AG04449 (cell line): ENCODE data around the gene RMI2.

Experiments
- CTCF ChIA-PET: fragments of 350-600 bp; formaldehyde crosslinking; extraction: SDS; loops from one replicate; lab custom pipeline; 2021; ENCODE audit warnings: antibody characterized with exemption; lab: Yijun Ruan, JAX
- POLR2A ChIA-PET: fragments of 400-600, 350-600 bp; formaldehyde crosslinking; extraction: SDS; loops from one replicate; lab custom pipeline; 2020; ENCODE audit warnings: antibody characterized with exemption, inconsistent platforms; lab: Yijun Ruan, JAX
- DNase-seq: peaks from one replicate; pipeline ENCODE4 v3.0.0-alpha.2; 2010; ENCODE audit warnings: low read depth, low spot score
- H3K4me3 ChIP-seq: 2 replicates; pipeline ENCODE4 v1.5.1; 2011; ENCODE audit warnings: low read depth, mild to moderate bottlenecking, control low read depth, low read length
- TF ChIP-seq, protein P1 (sequence below): IDR thresholded peaks from one replicate; pipeline ENCODE4 v1.5.1; 2011; ENCODE audit warnings: mild to moderate bottlenecking, moderate library complexity, low read length, control low read depth, inconsistent platforms; ENCODE audit not compliant: insufficient read depth; ENCODE audit errors: missing control alignments

RMI2 gene

DNA sequence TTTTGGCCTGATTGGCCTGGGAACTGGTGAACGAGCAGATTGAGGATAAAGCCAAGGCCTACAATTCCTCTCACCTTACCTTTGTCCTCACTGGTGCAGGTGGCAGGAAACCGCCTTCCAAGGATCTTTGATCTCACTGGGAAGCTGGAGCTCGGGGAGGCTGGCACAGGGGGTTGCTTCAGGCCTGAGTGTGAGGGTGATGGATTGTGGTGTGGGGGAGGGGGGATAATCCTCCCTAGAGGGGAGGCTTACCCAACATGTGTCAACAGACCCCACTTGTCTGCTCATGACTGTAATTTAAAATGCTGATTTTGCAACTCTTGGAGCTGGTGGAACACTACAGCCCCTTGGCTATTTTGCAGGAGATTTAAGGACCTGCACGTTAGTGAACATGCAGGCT is 4.5 kb upstream of the RMI2 start:
- CTCF ChIA-PET = no interaction called here

DNA sequence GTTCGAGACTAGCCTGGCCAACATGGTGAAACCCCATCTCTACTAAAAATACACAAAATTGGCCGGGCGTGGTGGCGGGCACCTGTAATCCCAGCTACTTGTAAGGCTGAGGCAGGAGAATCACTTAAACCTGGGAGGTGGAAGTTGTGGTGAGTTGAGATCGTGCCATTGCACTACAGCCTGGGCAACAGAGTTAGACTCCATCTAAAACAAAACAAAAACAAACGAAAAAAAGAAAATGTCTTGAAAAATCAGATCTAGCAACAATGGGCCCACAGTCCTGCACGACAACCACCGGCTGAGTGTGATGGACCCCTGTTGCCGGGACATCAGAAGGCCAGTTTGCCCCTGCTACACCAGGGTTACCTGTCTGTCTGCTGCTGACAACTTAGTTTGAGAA is 3.9 kb upstream of the RMI2 start:
- CTCF ChIA-PET = no interaction called here
- POLR2A ChIA-PET = no interaction called here
- no peak for DNase-seq
- TF ChIP-seq, protein P1, sequence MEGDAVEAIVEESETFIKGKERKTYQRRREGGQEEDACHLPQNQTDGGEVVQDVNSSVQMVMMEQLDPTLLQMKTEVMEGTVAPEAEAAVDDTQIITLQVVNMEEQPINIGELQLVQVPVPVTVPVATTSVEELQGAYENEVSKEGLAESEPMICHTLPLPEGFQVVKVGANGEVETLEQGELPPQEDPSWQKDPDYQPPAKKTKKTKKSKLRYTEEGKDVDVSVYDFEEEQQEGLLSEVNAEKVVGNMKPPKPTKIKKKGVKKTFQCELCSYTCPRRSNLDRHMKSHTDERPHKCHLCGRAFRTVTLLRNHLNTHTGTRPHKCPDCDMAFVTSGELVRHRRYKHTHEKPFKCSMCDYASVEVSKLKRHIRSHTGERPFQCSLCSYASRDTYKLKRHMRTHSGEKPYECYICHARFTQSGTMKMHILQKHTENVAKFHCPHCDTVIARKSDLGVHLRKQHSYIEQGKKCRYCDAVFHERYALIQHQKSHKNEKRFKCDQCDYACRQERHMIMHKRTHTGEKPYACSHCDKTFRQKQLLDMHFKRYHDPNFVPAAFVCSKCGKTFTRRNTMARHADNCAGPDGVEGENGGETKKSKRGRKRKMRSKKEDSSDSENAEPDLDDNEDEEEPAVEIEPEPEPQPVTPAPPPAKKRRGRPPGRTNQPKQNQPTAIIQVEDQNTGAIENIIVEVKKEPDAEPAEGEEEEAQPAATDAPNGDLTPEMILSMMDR = no peak
- no peak overlapping the region for H3K4me3 ChIP-seq

More for the DNA sequence above, 4.5 kb upstream of the RMI2 start:
- no peak for DNase-seq
- no peak overlapping the region for H3K4me3 ChIP-seq
- POLR2A ChIA-PET = no interaction called here
- TF ChIP-seq, protein P1 = no peak

DNA sequence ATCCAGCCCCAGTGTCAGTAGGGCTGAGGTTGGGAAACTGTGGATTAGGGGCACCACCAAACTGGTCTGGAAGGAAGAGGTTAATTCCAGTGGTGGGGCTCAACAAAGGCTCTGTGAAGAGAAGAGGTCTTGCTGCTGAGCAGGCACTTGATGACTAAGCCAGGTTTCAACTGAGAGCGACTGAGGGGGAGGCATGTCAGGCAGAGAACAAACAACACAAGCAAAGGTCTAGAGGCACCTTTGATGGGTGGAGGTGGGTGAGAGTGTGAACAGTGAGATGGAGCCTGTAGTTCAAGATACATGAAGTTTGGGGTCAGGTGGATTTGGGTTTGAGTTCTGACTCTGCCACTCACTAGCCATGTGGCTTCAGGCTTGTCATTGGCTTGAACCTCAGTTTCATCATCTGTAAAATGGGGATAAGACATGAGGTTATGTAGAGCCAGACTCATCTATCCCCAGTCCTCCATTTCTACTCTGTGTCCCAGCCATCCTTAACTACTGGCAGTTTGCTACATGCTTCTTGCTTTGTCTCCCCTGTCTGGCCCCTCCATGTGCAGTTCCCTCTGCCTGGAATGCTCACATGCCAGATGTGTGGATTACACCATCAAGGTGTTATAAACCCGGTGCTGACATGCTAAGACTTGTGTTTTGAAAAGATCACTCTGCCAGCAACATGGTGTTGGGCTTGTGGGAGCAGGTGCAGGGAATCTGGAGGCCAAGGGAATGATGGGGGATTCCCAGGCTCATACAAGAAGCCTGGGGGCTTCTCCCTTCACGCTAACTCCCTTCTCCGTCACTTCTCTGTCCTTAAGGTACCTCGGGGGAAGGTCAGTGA is 3.0 kb upstream of the RMI2 start:
- no peak overlapping the region for H3K4me3 ChIP-seq
- TF ChIP-seq, protein P1 = no peak
- DNase-seq = no peak
- CTCF ChIA-PET = no interaction called here
- POLR2A ChIA-PET = no interaction called here

DNA sequence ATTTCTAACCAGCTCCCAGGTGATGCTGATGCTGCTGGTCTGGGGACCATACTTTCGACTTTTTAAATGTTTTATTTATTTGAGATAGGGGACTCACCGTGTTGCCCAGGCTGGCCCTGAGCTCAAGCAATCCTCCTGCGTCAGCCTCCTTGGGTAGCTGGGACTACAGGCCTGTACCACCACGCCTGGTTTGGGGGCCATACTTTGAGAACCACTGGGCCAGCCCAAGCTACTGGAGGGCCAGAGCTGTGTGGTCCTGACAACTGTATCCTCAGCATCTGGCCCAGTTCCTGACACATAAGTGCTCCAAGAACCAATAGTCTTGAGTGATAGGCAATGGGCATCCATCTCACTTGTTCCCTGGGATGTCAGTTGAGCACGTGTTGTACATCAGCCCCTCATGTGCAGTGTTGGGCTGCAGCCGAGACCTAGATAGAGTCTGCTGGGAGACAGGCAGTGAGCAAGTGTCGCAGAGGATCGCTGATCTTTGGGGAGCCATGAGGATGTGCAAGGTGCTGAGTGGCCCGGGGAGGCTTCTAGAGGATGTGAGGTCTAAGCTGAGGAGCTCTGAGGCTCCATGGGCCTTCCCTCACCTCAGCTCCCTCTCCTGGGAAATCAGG is 1.6 kb downstream of the RMI2 start:
- TF ChIP-seq, protein P1 = no peak
- ChIA-PET POLR2A (interaction anchor here (0.6 to 0.8 kb wide), 2 partner anchors 29 to 92 kb away, joined by 3 to 4 read pairs; no protein-coding TSS in a partner anchor), CTCF (interaction anchor here (0.9 to 4.0 kb wide), 7 partner anchors 11 to 383 kb away, joined by 3 to 30 read pairs (median 5); no protein-coding TSS in a partner anchor)
- no peak overlapping the region for H3K4me3 ChIP-seq
- no peak for DNase-seq

DNA sequence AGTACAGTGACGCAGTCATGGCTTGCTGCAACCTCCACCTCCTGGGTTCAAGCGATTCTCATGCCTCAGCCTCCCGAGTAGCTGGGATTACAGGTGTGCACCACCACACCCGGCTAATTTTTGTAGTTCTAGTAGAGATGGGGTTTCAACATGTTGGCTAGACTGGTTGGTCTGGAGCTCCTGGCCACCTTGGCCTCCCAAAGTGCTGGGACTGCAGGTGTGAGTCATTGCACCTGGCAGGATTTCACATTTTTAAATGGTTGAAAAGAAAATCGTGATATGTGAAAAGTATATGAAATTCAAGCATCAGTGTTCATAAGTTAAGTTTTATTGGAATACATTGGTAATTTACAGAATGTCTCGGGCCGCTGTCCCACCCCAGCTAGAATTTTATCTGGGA is 2.6 kb downstream of the RMI2 start:
- no peak for DNase-seq
- CTCF ChIA-PET = interaction anchor here (0.9 to 4.0 kb wide), 5 partner anchors 10 to 384 kb away, joined by 3 to 30 read pairs (median 6); no protein-coding TSS in a partner anchor
- POLR2A ChIA-PET = no interaction called here
- TF ChIP-seq, protein P1 = no peak
- no peak overlapping the region for H3K4me3 ChIP-seq
